HG03378 (cell line): ENCODE measurements around the gene TMC1.
"Not testable (repeated sequence)": the region's sequence is repeated elsewhere in the genome, so short reads cannot be mapped to it uniquely, and the experiment has no call there.

Experiments used
- ATAC-seq: cut with Tn5 transposase; IDR thresholded peaks from one replicate; pipeline ENCODE4 v1.9.1; 2021; ENCODE audit warnings: mild to moderate bottlenecking, moderate library complexity; ENCODE audit not compliant: unreplicated experiment

Gene TMC1

GRCh38 chr9:72521416-72521815 is at the start of gene TMC1:
Gene TMC1 (plus strand): TSS chr9:72521608. CDS start chr9:72648649, 127,041 bp downstream.
- not testable (repeated sequence) for ATAC-seq

- ATAC-seq = peak; percentile 94
These were observed 47.7 kb upstream of the TMC1 start for GRCh38 chr9:72473474-72474261.

GRCh38 chr9:72474676-72475075 is 46.7 kb upstream of the TMC1 start:
- no peak for ATAC-seq

GRCh38 chr9:72476100-72476499 is 45.3 kb upstream of the TMC1 start:
- ATAC-seq = no peak

GRCh38 chr9:72476617-72477437 is 44.6 kb upstream of the TMC1 start:
- ATAC-seq = no peak

- ATAC-seq = no peak
These were observed 43.4 kb upstream of the TMC1 start for GRCh38 chr9:72477930-72478518.

- ATAC-seq = no peak
These were observed 42.4 kb upstream of the TMC1 start for GRCh38 chr9:72478966-72479365.

- not testable (repeated sequence) for ATAC-seq
These were observed 41.1 kb upstream of the TMC1 start for GRCh38 chr9:72480261-72480660.

- ATAC-seq = no peak
These were observed 40.5 kb upstream of the TMC1 start for GRCh38 chr9:72480921-72481320.

- no peak for ATAC-seq
These were observed 35.4 kb upstream of the TMC1 start for GRCh38 chr9:72485821-72486593.

GRCh38 chr9:72486594-72486955 is 34.8 kb upstream of the TMC1 start:
- no peak for ATAC-seq

- not testable (repeated sequence) for ATAC-seq
These were observed 33.7 kb upstream of the TMC1 start for GRCh38 chr9:72487665-72488064.

GRCh38 chr9:72489986-72490385 is 31.4 kb upstream of the TMC1 start:
- no peak for ATAC-seq

- ATAC-seq = no peak
These were observed 30.2 kb upstream of the TMC1 start for GRCh38 chr9:72491242-72491641.

GRCh38 chr9:72494051-72494450 is 27.4 kb upstream of the TMC1 start:
- ATAC-seq = no peak

GRCh38 chr9:72497447-72498046 is 23.9 kb upstream of the TMC1 start:
- no peak for ATAC-seq

- ATAC-seq = no peak
These were observed 14.8 kb upstream of the TMC1 start for GRCh38 chr9:72506615-72507014.

GRCh38 chr9:72509053-72509452 is 12.4 kb upstream of the TMC1 start:
- peak; percentile 41 for ATAC-seq

- peak; percentile 97 for ATAC-seq
These were observed 11.8 kb upstream of the TMC1 start for GRCh38 chr9:72509635-72510034.

- not testable (repeated sequence) for ATAC-seq
These were observed 397 bp upstream of the TMC1 start for GRCh38 chr9:72521011-72521410.
